GM19023 (cell line): ENCODE measurements around the gene HOXA9.

Experiments
- ATAC-seq: cut with Tn5 transposase; IDR thresholded peaks from one replicate; pipeline ENCODE4 v1.9.1; 2021; ENCODE audit warnings: mild to moderate bottlenecking, moderate library complexity; ENCODE audit not compliant: unreplicated experiment

Gene HOXA9

GRCh38 chr7:27188386-27189294 lies 23.3 kb upstream of the HOXA9 start:
- ATAC-seq, result no peak

GRCh38 chr7:27187475-27188385 lies 22.4 kb upstream of the HOXA9 start:
- no peak for ATAC-seq

GRCh38 chr7:27186668-27187474 lies 21.5 kb upstream of the HOXA9 start:
- no peak for ATAC-seq

- no peak for ATAC-seq
These were observed 20.7 kb upstream of the HOXA9 start for GRCh38 chr7:27185854-27186667.

- ATAC-seq, result no peak
These were observed 19.9 kb upstream of the HOXA9 start, which contains the start of gene HOXA11 for GRCh38 chr7:27185013-27185853. HOXA11 (minus strand) TSS chr7:27185232; CDS start chr7:27185144, 88 bp downstream.

GRCh38 chr7:27184337-27185012 lies 19.1 kb upstream of the HOXA9 start:
- no peak for ATAC-seq

GRCh38 chr7:27183682-27184336 lies 18.5 kb upstream of the HOXA9 start:
- ATAC-seq, result no peak

- no peak for ATAC-seq
These were observed 17.7 kb upstream of the HOXA9 start for GRCh38 chr7:27182861-27183681.

- ATAC-seq, result no peak
These were observed 17.0 kb upstream of the HOXA9 start for GRCh38 chr7:27182285-27182841.

GRCh38 chr7:27181795-27182275 lies 16.5 kb upstream of the HOXA9 start:
- ATAC-seq, result no peak

GRCh38 chr7:27180431-27181420 lies 15.4 kb upstream of the HOXA9 start:
- ATAC-seq, result no peak

- ATAC-seq, result no peak
These were observed 14.4 kb upstream of the HOXA9 start for GRCh38 chr7:27179503-27180430.

- ATAC-seq, result no peak
These were observed 13.7 kb upstream of the HOXA9 start for GRCh38 chr7:27179030-27179429.

- no peak for ATAC-seq
These were observed 13.0 kb upstream of the HOXA9 start for GRCh38 chr7:27178366-27178765.
